Transverse colon (tissue), 4 donors: ENCODE measurements around the gene DOCK9. TPM values are rescaled to one million over a fixed set of nuclear protein-coding genes. Genes with fewer than 3 reads are reported as not detected.
A peak's percentile ranks its signal among the peaks of the same experiment; 100 is the strongest.

Experiments used
- DNase-seq: peaks from one replicate; pipeline ENCODE4 v3.0.0-alpha.2; 2019
- H3K27ac ChIP-seq, 4 donors: fragments of 200-600 bp; sonication (generic); 2 replicates each; pipeline ENCODE4 v1.5.1; 2016 to 2018; ENCODE audit warnings: inconsistent platforms in 4 of 4
- H3K27me3 ChIP-seq: fragments of 200-600 bp; sonication (generic); 2 replicates; pipeline ENCODE4 v1.5.1; 2017; ENCODE audit warnings: inconsistent platforms
- H3K36me3 ChIP-seq, 4 donors: fragments of 200-600 bp; sonication (generic); 2 replicates each; pipeline ENCODE4 v1.5.1; 2017 to 2019; ENCODE audit warnings: inconsistent platforms in 4 of 4
- H3K4me1 ChIP-seq, 4 donors: fragments of 200-600 bp; sonication (generic); 2 replicates each; pipeline ENCODE4 v1.5.1; 2017 to 2020; ENCODE audit warnings: inconsistent platforms in 4 of 4
- H3K4me3 ChIP-seq, 4 donors: fragments of 200-600 bp; sonication (generic); 1 replicate in 1 of 4; 2 replicates in 3 of 4; pipeline versions ENCODE4 v1.5.1 to v1.6.1; 2017 to 2019; ENCODE audit warnings: inconsistent platforms in 4 of 4
- H3K9me3 ChIP-seq, 2 donors: fragments of 200-600 bp; sonication (generic); 2 replicates each; pipeline ENCODE4 v1.5.1; 2017 to 2019; ENCODE audit warnings: inconsistent platforms in 2 of 2
- CTCF ChIP-seq, 5 experiments: fragments of 200-600 bp in 3 of 5; fragments of 450-650 bp in 2 of 5; sonication (generic) in 3 of 5; IDR thresholded peaks; 1 replicate in 2 of 5; 2 replicates in 3 of 5; pipeline ENCODE4 v1.5.1; 2016 to 2017; ENCODE audit warnings: antibody characterized with exemption in 5 of 5, inconsistent platforms in 3 of 5, mild to moderate bottlenecking in 2 of 5, moderate library complexity in 1 of 5
- EP300 ChIP-seq: sonication (generic); formaldehyde crosslinking; IDR thresholded peaks from one replicate; pipeline ENCODE4 v1.6.1; 2017; ENCODE audit warnings: antibody characterized with exemption, low read depth
- POLR2A ChIP-seq: fragments of 450-650 bp; IDR thresholded peaks from one replicate; pipeline ENCODE4 v1.6.1; 2016; ENCODE audit warnings: antibody characterized with exemption, mild to moderate bottlenecking, moderate library complexity
- POLR2AphosphoS5 ChIP-seq, 3 donors: sonication (generic); formaldehyde crosslinking; IDR thresholded peaks; one replicate each; pipeline ENCODE4 v1.6.1; 2016; ENCODE audit warnings: antibody characterized with exemption in 3 of 3
- WGBS, 2 donors: methylation state at CpG; one replicate each; pipeline ENCODE4 v1.1.5; 2018; ENCODE audit warnings: low coverage in 1 of 2; 5-methylcytosine and 5-hydroxymethylcytosine counted together
- in situ Hi-C, 4 donors: fragments of 200-750 bp; cut with MboI; loops; one replicate each; pipeline versions ENCODE4 v1.15.0 to v1.15.1; 2017; ENCODE audit warnings: low sequenced_read_pairs in 3 of 4, low pct_ligation_motif_present in 1 of 4, low pct_unique_long_range_greater_than_20kb in 1 of 4
- intact Hi-C: fragments of 100-400 bp; cut with DNase I; formaldehyde crosslinking; loops from one replicate; pipeline ENCODE4 v1.15.1; 2023; ENCODE audit warnings: low total_unique reads
- total RNA-seq, 4 donors: library from RNA; depleted of rRNA; stranded (reverse); fragments of >200 nt; gene quantifications; one replicate each; pipeline ENCODE4 v1.1.0, GENCODE V29; 2016

The DOCK9 gene
- total RNA-seq, 4 donors from 2014 or later = 44.5 to 120 (median 71.4) TPM

GRCh38 chr13:98787173-98787572 lies 190.7 kb downstream of the DOCK9 start:
- in situ Hi-C loops = no loop called here
- Histone ChIP-seq H3K4me3 (no peak overlapping the region), H3K36me3 (no peaks in the 10 kb centered on the region), H3K4me1 (peaks cover 0 to 4% (median under 1%) of the 10 kb centered on the region in 4 donors), H3K27me3 (no peaks in the 10 kb centered on the region), H3K9me3 (no peaks in the 10 kb centered on the region), H3K27ac (no peak overlapping the region)
- DNase-seq = no peak
- intact Hi-C loops = no loop called here
- TF ChIP-seq EP300 = no peak
- WGBS, 2 donors = 74 to 78% methylated on average over 9 to 10 of the region's 10 CpGs

GRCh38 chr13:98786023-98786422 lies 191.8 kb downstream of the DOCK9 start:
- Histone ChIP-seq H3K9me3 (no peaks in the 10 kb centered on the region), H3K27ac (no peak overlapping the region), H3K4me1 (no peaks in the 10 kb centered on the region), H3K27me3 (no peaks in the 10 kb centered on the region), H3K36me3 (no peaks in the 10 kb centered on the region), H3K4me3 (no peak overlapping the region)
- intact Hi-C loops = no loop called here
- no peak for DNase-seq
- WGBS, 2 donors = 65 to 79% methylated on average over 7 of the region's 7 CpGs
- in situ Hi-C loops = no loop called here
- TF ChIP-seq POLR2AphosphoS5 (IDR thresholded peaks at IDR 0.05) = no peak
- TF ChIP-seq EP300 = no peak
- TF ChIP-seq CTCF (IDR thresholded peaks at IDR 0.05) = no peak
- no peak for TF ChIP-seq POLR2A

- intact Hi-C loops (no loop called here), in situ Hi-C loops (no loop called here)
- no peaks in the 10 kb centered on the region for H3K36me3 ChIP-seq
- no peak for DNase-seq
- H3K4me1 ChIP-seq = no peaks in the 10 kb centered on the region
- no peak overlapping the region for H3K4me3 ChIP-seq
- 80 to 89% methylated on average over 1 to 10 of the region's 10 CpGs for WGBS, 2 donors
- H3K27me3 ChIP-seq = no peaks in the 10 kb centered on the region
- no peak overlapping the region for H3K27ac ChIP-seq
- TF ChIP-seq POLR2A (no peak), EP300 (no peak), CTCF (IDR thresholded peaks at IDR 0.05) (no peak), POLR2AphosphoS5 (IDR thresholded peaks at IDR 0.05) (no peak)
- H3K9me3 ChIP-seq = no peaks in the 10 kb centered on the region
Observed at GRCh38 chr13:98785405-98785804, 192.5 kb downstream of the DOCK9 start.

- no peak overlapping the region for H3K4me3 ChIP-seq
- DNase-seq = peak; percentile 53
Observed at GRCh38 chr13:98784666-98785065, 193.2 kb downstream of the DOCK9 start.

More at GRCh38 chr13:98784666-98785065, 193.2 kb downstream of the DOCK9 start:
- TF ChIP-seq EP300 (no peak), POLR2A (no peak), CTCF (IDR thresholded peaks at IDR 0.05) (no peak), POLR2AphosphoS5 (IDR thresholded peaks at IDR 0.05) (no peak)
- Histone ChIP-seq H3K27me3 (no peaks in the 10 kb centered on the region), H3K4me1 (no peaks in the 10 kb centered on the region), H3K27ac (no peak overlapping the region), H3K36me3 (no peaks in the 10 kb centered on the region), H3K9me3 (no peaks in the 10 kb centered on the region)
- in situ Hi-C loops = no loop called here
- intact Hi-C loops = no loop called here
- 70 to 77% methylated on average over 2 to 7 of the region's 8 CpGs for WGBS, 2 donors
